ENCODE results near the gene HAP1.

DNA sequence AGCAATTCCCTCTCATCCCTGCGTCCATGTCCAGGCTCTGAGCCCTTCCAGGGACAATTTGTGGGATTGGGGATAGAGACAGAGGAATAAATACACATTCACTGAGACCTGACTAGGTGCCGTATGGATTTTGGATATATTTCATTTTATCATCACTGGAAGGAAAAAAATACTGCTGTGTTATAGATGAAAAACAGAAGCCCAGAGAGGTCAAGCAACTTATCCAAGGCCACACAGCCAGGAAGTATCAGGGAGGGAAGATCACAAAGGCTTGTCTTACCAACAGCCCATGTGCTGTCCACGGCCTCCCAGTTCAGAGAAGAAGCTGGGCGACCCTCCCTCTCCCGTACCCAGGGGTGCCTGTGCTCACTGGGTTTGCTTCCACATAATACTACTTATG is 6.1 kb upstream of the HAP1 start:
- TF ChIP-seq, protein P1, sequence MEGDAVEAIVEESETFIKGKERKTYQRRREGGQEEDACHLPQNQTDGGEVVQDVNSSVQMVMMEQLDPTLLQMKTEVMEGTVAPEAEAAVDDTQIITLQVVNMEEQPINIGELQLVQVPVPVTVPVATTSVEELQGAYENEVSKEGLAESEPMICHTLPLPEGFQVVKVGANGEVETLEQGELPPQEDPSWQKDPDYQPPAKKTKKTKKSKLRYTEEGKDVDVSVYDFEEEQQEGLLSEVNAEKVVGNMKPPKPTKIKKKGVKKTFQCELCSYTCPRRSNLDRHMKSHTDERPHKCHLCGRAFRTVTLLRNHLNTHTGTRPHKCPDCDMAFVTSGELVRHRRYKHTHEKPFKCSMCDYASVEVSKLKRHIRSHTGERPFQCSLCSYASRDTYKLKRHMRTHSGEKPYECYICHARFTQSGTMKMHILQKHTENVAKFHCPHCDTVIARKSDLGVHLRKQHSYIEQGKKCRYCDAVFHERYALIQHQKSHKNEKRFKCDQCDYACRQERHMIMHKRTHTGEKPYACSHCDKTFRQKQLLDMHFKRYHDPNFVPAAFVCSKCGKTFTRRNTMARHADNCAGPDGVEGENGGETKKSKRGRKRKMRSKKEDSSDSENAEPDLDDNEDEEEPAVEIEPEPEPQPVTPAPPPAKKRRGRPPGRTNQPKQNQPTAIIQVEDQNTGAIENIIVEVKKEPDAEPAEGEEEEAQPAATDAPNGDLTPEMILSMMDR (IDR thresholded peaks at IDR 0.05; ENCODE audit: low read depth, low read length): no peak
- TF ChIP-seq POLR2A (IDR thresholded peaks at IDR 0.05; ENCODE audit: extremely low read depth, insufficient read length): no peak

All from NB4 (cell line).